GM12873 (cell line): ENCODE measurements around the gene NAA10.

Source experiments
- CTCF ChIP-seq: IDR thresholded peaks from 2 replicates; pipeline ENCODE4 v1.5.1; 2012; ENCODE audit warnings: low read depth, mild to moderate bottlenecking, moderate library complexity, low read length, control low read depth; ENCODE audit not compliant: insufficient read depth; ENCODE audit errors: missing control alignments

The NAA10 gene

GRCh38 chrX:153964105-153964504, 29.3 kb upstream of the NAA10 start:
- no peak for TF ChIP-seq CTCF

- TF ChIP-seq CTCF, result no peak
Measured at GRCh38 chrX:153963546-153963945, 28.7 kb upstream of the NAA10 start.

GRCh38 chrX:153961292-153961691, 26.5 kb upstream of the NAA10 start:
- no peak for TF ChIP-seq CTCF

- no peak for TF ChIP-seq CTCF
Measured at GRCh38 chrX:153960786-153961185, 25.9 kb upstream of the NAA10 start.

- TF ChIP-seq CTCF, result no peak
Measured at GRCh38 chrX:153960077-153960476, 25.2 kb upstream of the NAA10 start.

GRCh38 chrX:153959649-153960048, 24.8 kb upstream of the NAA10 start:
- no peak for TF ChIP-seq CTCF

GRCh38 chrX:153958605-153959004, 23.8 kb upstream of the NAA10 start:
- TF ChIP-seq CTCF, result no peak
